Measurements from ENCODE around the gene FAP. TPM values are rescaled to one million over a fixed set of nuclear protein-coding genes. Genes with fewer than 3 reads are reported as not detected.

Gene FAP
- total RNA-seq, 1 experiment from 2014 or later: not detected

DNA sequence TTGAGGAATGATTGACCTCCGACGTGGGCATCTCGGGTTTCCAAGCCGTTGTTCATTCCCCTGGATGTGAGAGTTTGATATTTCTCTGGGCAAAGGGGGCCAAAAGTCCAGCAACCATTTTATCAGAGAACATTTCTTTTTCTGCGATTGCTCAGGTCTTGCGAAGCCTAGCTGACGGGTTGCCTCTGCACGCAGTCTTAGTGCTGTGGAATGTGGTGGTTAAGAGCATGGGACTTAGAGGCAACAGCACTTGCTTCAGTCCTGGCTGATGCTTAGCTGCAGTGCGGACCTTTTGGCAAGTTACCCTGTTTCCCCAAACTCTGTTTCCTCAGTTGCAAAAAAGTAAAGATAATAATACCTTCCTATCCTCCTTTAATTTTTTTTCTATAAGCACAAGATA, 45.0 kb downstream of the FAP start:
- H4K20me1 ChIP-seq (ENCODE audit: low read length): no peaks in the 10 kb centered on the region
- POLR2A ChIA-PET (ENCODE audit: unreplicated experiment): no interaction called here
- no peak for ATAC-seq
- BruUV-seq (replicated peaks): no TSS peak
- no peaks in the 10 kb centered on the region for H3K36me3 ChIP-seq (ENCODE audit: low read depth, low read length)
- H3F3A ChIP-seq (ENCODE audit: low read length, unreplicated experiment): peaks cover 9% of the 10 kb centered on the region
- H3K4me3 ChIP-seq (ENCODE audit: low read length): no peak overlapping the region
- no peak overlapping the region for H3K27ac ChIP-seq (ENCODE audit: low read length)
- H2AFZ ChIP-seq (ENCODE audit: low read length): no peak overlapping the region
- no peaks in the 10 kb centered on the region for H3K9me3 ChIP-seq (ENCODE audit: low read length)
- H3K9me2 ChIP-seq (replicated peaks; ENCODE audit: low read length): no peaks in the 10 kb centered on the region
- H3K9ac ChIP-seq (ENCODE audit: low read length): no peak overlapping the region
- H3K27me3 ChIP-seq (ENCODE audit: low read length): no peaks in the 10 kb centered on the region
- DNase-seq: no peak
- H3K79me2 ChIP-seq (ENCODE audit: low read length): no peaks in the 10 kb centered on the region
- CTCF ChIA-PET: no interaction called here
- peaks cover 40% of the 10 kb centered on the region for H3K4me1 ChIP-seq (ENCODE audit: insufficient read depth, low read length)
- TF ChIP-seq, protein P1, sequence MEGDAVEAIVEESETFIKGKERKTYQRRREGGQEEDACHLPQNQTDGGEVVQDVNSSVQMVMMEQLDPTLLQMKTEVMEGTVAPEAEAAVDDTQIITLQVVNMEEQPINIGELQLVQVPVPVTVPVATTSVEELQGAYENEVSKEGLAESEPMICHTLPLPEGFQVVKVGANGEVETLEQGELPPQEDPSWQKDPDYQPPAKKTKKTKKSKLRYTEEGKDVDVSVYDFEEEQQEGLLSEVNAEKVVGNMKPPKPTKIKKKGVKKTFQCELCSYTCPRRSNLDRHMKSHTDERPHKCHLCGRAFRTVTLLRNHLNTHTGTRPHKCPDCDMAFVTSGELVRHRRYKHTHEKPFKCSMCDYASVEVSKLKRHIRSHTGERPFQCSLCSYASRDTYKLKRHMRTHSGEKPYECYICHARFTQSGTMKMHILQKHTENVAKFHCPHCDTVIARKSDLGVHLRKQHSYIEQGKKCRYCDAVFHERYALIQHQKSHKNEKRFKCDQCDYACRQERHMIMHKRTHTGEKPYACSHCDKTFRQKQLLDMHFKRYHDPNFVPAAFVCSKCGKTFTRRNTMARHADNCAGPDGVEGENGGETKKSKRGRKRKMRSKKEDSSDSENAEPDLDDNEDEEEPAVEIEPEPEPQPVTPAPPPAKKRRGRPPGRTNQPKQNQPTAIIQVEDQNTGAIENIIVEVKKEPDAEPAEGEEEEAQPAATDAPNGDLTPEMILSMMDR (conservative IDR thresholded peaks at IDR 0.05; ENCODE audit: low read depth, low read length): no peak
- no peak for TF ChIP-seq EZH2phosphoT487 (IDR thresholded peaks at IDR 0.05; ENCODE audit: borderline replicate concordance, low read length)
- no peak for TF ChIP-seq EZH2 (IDR thresholded peaks at IDR 0.05; ENCODE audit: low read length, unreplicated experiment)
- intact Hi-C loops (cut with micrococcal nuclease): no loop called here
- no peak overlapping the region for H3K4me2 ChIP-seq (ENCODE audit: low read length)

DNA sequence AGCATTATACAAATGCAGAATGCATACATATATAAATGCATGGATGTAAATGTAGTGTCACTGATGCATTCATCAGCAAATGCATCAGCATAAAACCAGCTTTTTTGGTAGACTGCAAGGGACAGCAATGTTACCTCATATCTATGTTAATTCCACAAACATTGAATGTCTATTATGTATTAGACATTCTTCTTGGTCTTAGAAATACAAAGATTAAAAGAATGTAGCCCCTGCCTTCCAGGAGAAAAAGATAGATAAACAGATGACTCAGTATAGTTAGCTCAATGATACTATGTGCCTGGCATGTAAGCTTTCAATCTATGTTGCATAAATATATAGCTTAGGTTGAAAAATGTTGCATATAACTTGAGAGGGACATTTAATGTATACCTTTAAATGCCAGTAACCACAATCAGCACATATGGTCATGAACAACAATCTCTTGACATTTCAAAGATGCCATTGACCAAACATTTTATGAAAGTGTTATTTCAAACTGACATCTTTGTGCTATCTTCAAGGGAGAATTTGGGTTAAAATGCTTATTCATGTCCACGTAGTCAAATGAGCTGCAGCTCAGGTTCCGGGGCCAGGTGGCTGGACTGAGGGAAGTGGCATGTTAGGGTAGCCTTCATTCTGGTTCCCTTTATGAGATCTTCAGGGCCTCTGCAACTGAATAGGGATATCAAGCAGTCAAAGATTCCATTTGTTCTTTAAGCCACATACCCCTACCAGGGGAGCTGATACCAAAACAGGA, 46.0 kb downstream of the FAP start:
- H3K36me3 ChIP-seq (ENCODE audit: low read depth, low read length): no peaks in the 10 kb centered on the region

More for the DNA sequence above, 46.0 kb downstream of the FAP start:
- Histone ChIP-seq H3K4me1 (ENCODE audit: insufficient read depth, low read length) (peaks cover 40% of the 10 kb centered on the region), H4K20me1 (ENCODE audit: low read length) (no peaks in the 10 kb centered on the region), H3K9me3 (ENCODE audit: low read length) (no peaks in the 10 kb centered on the region), H3K4me2 (ENCODE audit: low read length) (peak overlapping the region; percentile 65), H3K9me2 (replicated peaks; ENCODE audit: low read length) (no peaks in the 10 kb centered on the region), H3K9ac (ENCODE audit: low read length) (no peak overlapping the region), H3K4me3 (ENCODE audit: low read length) (peak overlapping the region; percentile 20; the same call in 1 of the 2 replicates), H3K27me3 (ENCODE audit: low read length) (no peaks in the 10 kb centered on the region), H3K27ac (ENCODE audit: low read length) (peak overlapping the region; percentile 67), H3F3A (ENCODE audit: low read length, unreplicated experiment) (peaks cover 9% of the 10 kb centered on the region), H2AFZ (ENCODE audit: low read length) (peak overlapping the region; percentile 17; the same call in 1 of the 2 replicates), H3K79me2 (ENCODE audit: low read length) (no peaks in the 10 kb centered on the region)
- TF ChIP-seq, protein P1 (conservative IDR thresholded peaks at IDR 0.05; ENCODE audit: low read depth, low read length): no peak
- TF ChIP-seq EZH2 (IDR thresholded peaks at IDR 0.05; ENCODE audit: low read length, unreplicated experiment) (no peak), EZH2phosphoT487 (IDR thresholded peaks at IDR 0.05; ENCODE audit: borderline replicate concordance, low read length) (no peak)
- peak; percentile 77 for DNase-seq
- intact Hi-C loops (cut with micrococcal nuclease): loop anchor here (1.0 kb wide), 1 partner anchor 36 kb away; no protein-coding TSS in a partner anchor
- POLR2A ChIA-PET (ENCODE audit: unreplicated experiment): no interaction called here
- CTCF ChIA-PET: interaction anchor here (1.2 kb wide), 1 partner anchor 44 kb away, joined by 3 read pairs; no protein-coding TSS in a partner anchor
- peak; percentile 76 for ATAC-seq
- no TSS peak for BruUV-seq (replicated peaks)
